Measurements from ENCODE around the gene ZNF2. TPM values are rescaled to one million over a fixed set of nuclear protein-coding genes. Genes with fewer than 3 reads are reported as not detected.
A peak's percentile ranks its signal among the peaks of the same experiment; 100 is the strongest.

The ZNF2 gene
- total and polyA plus RNA-seq, 2 experiments from 2014 or later: 2.0 to 2.5 TPM

GRCh38 chr2:95121093-95121406, 44.6 kb upstream of the ZNF2 start:
- TF ChIP-seq REST (IDR thresholded peaks at IDR 0.05; ENCODE audit: unreplicated experiment): no peak
- no peak for TF ChIP-seq ZNF462 (CRISPR knock-in tag; IDR thresholded peaks at IDR 0.05)
- TF ChIP-seq CTCF (conservative IDR thresholded peaks at IDR 0.05; ENCODE audit: low read depth in 2 of 2): no peak
- TF ChIP-seq STAT1 (IDR thresholded peaks at IDR 0.05; ENCODE audit: unreplicated experiment): no peak
- TF ChIP-seq EZH2phosphoT487 (IDR thresholded peaks at IDR 0.05; ENCODE audit: unreplicated experiment): no peak
- TF ChIP-seq EZH2 (IDR thresholded peaks at IDR 0.05; ENCODE audit: low read depth, unreplicated experiment): no peak
- no peak for TF ChIP-seq ZNF114 (CRISPR knock-in tag; IDR thresholded peaks at IDR 0.05)
- no peak for TF ChIP-seq ZNF331 (CRISPR knock-in tag; IDR thresholded peaks at IDR 0.05; ENCODE audit: low read depth)
- TF ChIP-seq JUNB (IDR thresholded peaks at IDR 0.05; ENCODE audit: unreplicated experiment): no peak
- no peak for TF ChIP-seq CREB1 (CRISPR knock-in tag; IDR thresholded peaks at IDR 0.05; ENCODE audit: low read depth)
- TF ChIP-seq ETS1 (IDR thresholded peaks at IDR 0.05): no peak
- no peak for TF ChIP-seq NANOG (IDR thresholded peaks at IDR 0.05; ENCODE audit: borderline replicate concordance)
- TF ChIP-seq POLR2AphosphoS5 (IDR thresholded peaks at IDR 0.05; ENCODE audit: low read depth): no peak
- H3K36me3 Mint-ChIP-seq (ENCODE audit: low read depth): peaks cover 9% of the 10 kb centered on the region
- Histone ChIP-seq H3K4me3 (peak overlapping the region; percentile 92), H3K36me3 (ENCODE audit: insufficient read depth) (no peaks in the 10 kb centered on the region; the same call in 1 of the 2 replicates), H3K79me2 (replicated peaks; ENCODE audit: insufficient read depth) (peaks cover 38% of the 10 kb centered on the region), H3K4me1 (ENCODE audit: insufficient read depth) (peaks cover 22% of the 10 kb centered on the region), H3K9me2 (ENCODE audit: insufficient read depth) (no peaks in the 10 kb centered on the region), H3F3A (replicated peaks; ENCODE audit: low read depth) (no peaks in the 10 kb centered on the region), H3K27ac (ENCODE audit: low read depth) (no peak overlapping the region), H2AFZ (peak overlapping the region; percentile 99), H3K4me2 (peak overlapping the region; percentile 86), H3K27me3 (ENCODE audit: insufficient read depth) (no peaks in the 10 kb centered on the region), H4K20me1 (replicated peaks; ENCODE audit: insufficient read depth) (peaks cover 22% of the 10 kb centered on the region)
- H3K27ac Mint-ChIP-seq: peak overlapping the region; percentile 95
- no peak for ATAC-seq
- H3K9me3 Mint-ChIP-seq: no peaks in the 10 kb centered on the region
- H3K4me1 Mint-ChIP-seq: peaks cover 18% of the 10 kb centered on the region
- no peak for DNase-seq (ENCODE audit: low spot score)
- peak overlapping the region; percentile 91 for H3K4me3 Mint-ChIP-seq
- peaks cover 6% of the 10 kb centered on the region for H3K27me3 Mint-ChIP-seq (ENCODE audit: insufficient read depth, low read depth, poor library complexity)
